ENCODE data around the gene AK3.
"Not testable (repeated sequence)": the region's sequence is repeated elsewhere in the genome, so short reads cannot be mapped to it uniquely, and the experiment has no call there.

AK3 gene

GRCh38 chr9:4740638-4741364 is at the start of gene AK3:
AK3 (minus strand) TSS chr9:4741202; CDS start chr9:4741087, 115 bp downstream.
- Histone ChIP-seq H3K4me1 (ENCODE audit: control insufficient read depth, insufficient read depth, low read length, unreplicated experiment) (peaks cover 11% of the 10 kb centered on the region), H3K79me2 (ENCODE audit: control insufficient read depth, insufficient read depth, low read length, unreplicated experiment) (peaks cover 35% of the 10 kb centered on the region), H2AFZ (ENCODE audit: low read length, unreplicated experiment) (peak within 1 kb of the TSS; percentile 95), H3K4me3 (ENCODE audit: low read depth, low read length) (peak within 1 kb of the TSS; percentile 95), H3K36me3 (ENCODE audit: insufficient read depth, low read length) (peaks cover 4% of the 10 kb centered on the region; the same call in 1 of the 2 replicates), H3K27ac (ENCODE audit: low read depth, low read length) (peak within 1 kb of the TSS; percentile 23; the same call in 1 of the 2 replicates), H3K27me3 (ENCODE audit: insufficient read depth, low read length) (no peaks in the 10 kb centered on the region)

GRCh38 chr9:4788703-4789102 is 47.7 kb upstream of the AK3 start:
- no peak overlapping the region for H2AFZ ChIP-seq (ENCODE audit: low read length, unreplicated experiment)
- H3K79me2 ChIP-seq (ENCODE audit: control insufficient read depth, insufficient read depth, low read length, unreplicated experiment), result peaks cover 3% of the 10 kb centered on the region
- no peaks in the 10 kb centered on the region for H3K4me1 ChIP-seq (ENCODE audit: control insufficient read depth, insufficient read depth, low read length, unreplicated experiment)
- H3K27me3 ChIP-seq (ENCODE audit: insufficient read depth, low read length), result no peaks in the 10 kb centered on the region
- no peak overlapping the region for H3K4me3 ChIP-seq (ENCODE audit: low read depth, low read length)
- no peaks in the 10 kb centered on the region for H3K36me3 ChIP-seq (ENCODE audit: insufficient read depth, low read length)
- H3K27ac ChIP-seq (ENCODE audit: low read depth, low read length), result no peak overlapping the region

GRCh38 chr9:4787876-4788275 is 46.9 kb upstream of the AK3 start:
- Histone ChIP-seq H3K4me1 (ENCODE audit: control insufficient read depth, insufficient read depth, low read length, unreplicated experiment) (no peaks in the 10 kb centered on the region), H2AFZ (ENCODE audit: low read length, unreplicated experiment) (no peak overlapping the region), H3K36me3 (ENCODE audit: insufficient read depth, low read length) (no peaks in the 10 kb centered on the region), H3K27ac (ENCODE audit: low read depth, low read length) (no peak overlapping the region), H3K27me3 (ENCODE audit: insufficient read depth, low read length) (no peaks in the 10 kb centered on the region), H3K4me3 (ENCODE audit: low read depth, low read length) (no peak overlapping the region), H3K79me2 (ENCODE audit: control insufficient read depth, insufficient read depth, low read length, unreplicated experiment) (no peaks in the 10 kb centered on the region)

- H3K27me3 ChIP-seq (ENCODE audit: insufficient read depth, low read length), result no peaks in the 10 kb centered on the region
- H3K4me3 ChIP-seq (ENCODE audit: low read depth, low read length), result no peak overlapping the region
- no peaks in the 10 kb centered on the region for H3K36me3 ChIP-seq (ENCODE audit: insufficient read depth, low read length)
- no peaks in the 10 kb centered on the region for H3K79me2 ChIP-seq (ENCODE audit: control insufficient read depth, insufficient read depth, low read length, unreplicated experiment)
- H2AFZ ChIP-seq (ENCODE audit: low read length, unreplicated experiment), result no peak overlapping the region
- H3K4me1 ChIP-seq (ENCODE audit: control insufficient read depth, insufficient read depth, low read length, unreplicated experiment), result no peaks in the 10 kb centered on the region
- H3K27ac ChIP-seq (ENCODE audit: low read depth, low read length), result no peak overlapping the region
Measured at GRCh38 chr9:4786599-4786998, 45.6 kb upstream of the AK3 start.

GRCh38 chr9:4784403-4784802 is 43.4 kb upstream of the AK3 start:
- H3K27me3 ChIP-seq (ENCODE audit: insufficient read depth, low read length), result no peaks in the 10 kb centered on the region
- no peaks in the 10 kb centered on the region for H3K79me2 ChIP-seq (ENCODE audit: control insufficient read depth, insufficient read depth, low read length, unreplicated experiment)
- no peaks in the 10 kb centered on the region for H3K36me3 ChIP-seq (ENCODE audit: insufficient read depth, low read length)
- H2AFZ ChIP-seq (ENCODE audit: low read length, unreplicated experiment), result no peak overlapping the region
- H3K27ac ChIP-seq (ENCODE audit: low read depth, low read length), result no peak overlapping the region
- H3K4me1 ChIP-seq (ENCODE audit: control insufficient read depth, insufficient read depth, low read length, unreplicated experiment), result no peaks in the 10 kb centered on the region
- no peak overlapping the region for H3K4me3 ChIP-seq (ENCODE audit: low read depth, low read length)

GRCh38 chr9:4783191-4783590 is 42.2 kb upstream of the AK3 start:
- not testable (repeated sequence) for H3K4me1 ChIP-seq (ENCODE audit: control insufficient read depth, insufficient read depth, low read length, unreplicated experiment); H3K4me3 ChIP-seq (ENCODE audit: low read depth, low read length); H3K27ac ChIP-seq (ENCODE audit: low read depth, low read length); H3K36me3 ChIP-seq (ENCODE audit: insufficient read depth, low read length); H3K79me2 ChIP-seq (ENCODE audit: control insufficient read depth, insufficient read depth, low read length, unreplicated experiment); H2AFZ ChIP-seq (ENCODE audit: low read length, unreplicated experiment); H3K27me3 ChIP-seq (ENCODE audit: insufficient read depth, low read length)

- Histone ChIP-seq H3K4me1 (ENCODE audit: control insufficient read depth, insufficient read depth, low read length, unreplicated experiment) (no peaks in the 10 kb centered on the region), H3K36me3 (ENCODE audit: insufficient read depth, low read length) (no peaks in the 10 kb centered on the region), H3K4me3 (ENCODE audit: low read depth, low read length) (no peak overlapping the region), H3K79me2 (ENCODE audit: control insufficient read depth, insufficient read depth, low read length, unreplicated experiment) (no peaks in the 10 kb centered on the region), H3K27ac (ENCODE audit: low read depth, low read length) (no peak overlapping the region), H3K27me3 (ENCODE audit: insufficient read depth, low read length) (no peaks in the 10 kb centered on the region), H2AFZ (ENCODE audit: low read length, unreplicated experiment) (no peak overlapping the region)
Measured at GRCh38 chr9:4781408-4781807, 40.4 kb upstream of the AK3 start.

GRCh38 chr9:4780651-4781050 is 39.6 kb upstream of the AK3 start:
- no peaks in the 10 kb centered on the region for H3K27me3 ChIP-seq (ENCODE audit: insufficient read depth, low read length)
- H3K4me1 ChIP-seq (ENCODE audit: control insufficient read depth, insufficient read depth, low read length, unreplicated experiment), result no peaks in the 10 kb centered on the region
- no peak overlapping the region for H2AFZ ChIP-seq (ENCODE audit: low read length, unreplicated experiment)
- H3K79me2 ChIP-seq (ENCODE audit: control insufficient read depth, insufficient read depth, low read length, unreplicated experiment), result no peaks in the 10 kb centered on the region
- H3K36me3 ChIP-seq (ENCODE audit: insufficient read depth, low read length), result no peaks in the 10 kb centered on the region
- no peak overlapping the region for H3K27ac ChIP-seq (ENCODE audit: low read depth, low read length)
- H3K4me3 ChIP-seq (ENCODE audit: low read depth, low read length), result no peak overlapping the region

- H3K36me3 ChIP-seq (ENCODE audit: insufficient read depth, low read length); H2AFZ ChIP-seq (ENCODE audit: low read length, unreplicated experiment); H3K4me3 ChIP-seq (ENCODE audit: low read depth, low read length); H3K27ac ChIP-seq (ENCODE audit: low read depth, low read length); H3K79me2 ChIP-seq (ENCODE audit: control insufficient read depth, insufficient read depth, low read length, unreplicated experiment); H3K4me1 ChIP-seq (ENCODE audit: control insufficient read depth, insufficient read depth, low read length, unreplicated experiment); H3K27me3 ChIP-seq (ENCODE audit: insufficient read depth, low read length): not testable (repeated sequence)
Measured at GRCh38 chr9:4774958-4775357, 34.0 kb upstream of the AK3 start.

GRCh38 chr9:4774209-4774608 is 33.2 kb upstream of the AK3 start:
- H3K27me3 ChIP-seq (ENCODE audit: insufficient read depth, low read length), result no peaks in the 10 kb centered on the region
- H2AFZ ChIP-seq (ENCODE audit: low read length, unreplicated experiment), result no peak overlapping the region
- H3K79me2 ChIP-seq (ENCODE audit: control insufficient read depth, insufficient read depth, low read length, unreplicated experiment), result no peaks in the 10 kb centered on the region
- H3K36me3 ChIP-seq (ENCODE audit: insufficient read depth, low read length), result no peaks in the 10 kb centered on the region
- H3K4me1 ChIP-seq (ENCODE audit: control insufficient read depth, insufficient read depth, low read length, unreplicated experiment), result peaks cover 10% of the 10 kb centered on the region
- no peak overlapping the region for H3K27ac ChIP-seq (ENCODE audit: low read depth, low read length)
- no peak overlapping the region for H3K4me3 ChIP-seq (ENCODE audit: low read depth, low read length)

- Histone ChIP-seq H3K79me2 (ENCODE audit: control insufficient read depth, insufficient read depth, low read length, unreplicated experiment) (no peaks in the 10 kb centered on the region), H3K27me3 (ENCODE audit: insufficient read depth, low read length) (no peaks in the 10 kb centered on the region), H2AFZ (ENCODE audit: low read length, unreplicated experiment) (no peak overlapping the region), H3K36me3 (ENCODE audit: insufficient read depth, low read length) (no peaks in the 10 kb centered on the region), H3K27ac (ENCODE audit: low read depth, low read length) (no peak overlapping the region), H3K4me3 (ENCODE audit: low read depth, low read length) (no peak overlapping the region), H3K4me1 (ENCODE audit: control insufficient read depth, insufficient read depth, low read length, unreplicated experiment) (peaks cover 12% of the 10 kb centered on the region)
Measured at GRCh38 chr9:4771788-4772187, 30.8 kb upstream of the AK3 start.
